Body of pancreas (tissue), 4 donors: ENCODE results near the gene SMURF2.

ENCODE experiments used
- CTCF ChIP-seq, 7 experiments: fragments of 450-650 bp in 4 of 7; fragments of 200-600 bp in 3 of 7; sonication (generic) in 3 of 7; IDR thresholded peaks; one replicate each; pipeline ENCODE4 v1.5.1; 2016 to 2019; ENCODE audit warnings: antibody characterized with exemption in 7 of 7
- POLR2A ChIP-seq, 3 donors: fragments of 450-650 bp; IDR thresholded peaks; one replicate each; pipeline ENCODE4 v1.6.1; 2016; ENCODE audit warnings: antibody characterized with exemption in 3 of 3, mild to moderate bottlenecking in 2 of 3

GRCh38 chr17:64506201-64506575, 155.9 kb downstream of the SMURF2 start, which contains the start of gene DDX5:
- TF ChIP-seq POLR2A (IDR thresholded peaks at IDR 0.05) (peak; percentile 99 to 100 (median 100)), CTCF (IDR thresholded peaks at IDR 0.05) (peak in 1 of 7 experiments; percentile 2)
